ENCODE data around the gene OR1J1.

The OR1J1 gene

GRCh38 chr9:122445155-122445749 lies 32.5 kb downstream of the OR1J1 start:
- DNase-seq (ENCODE audit: low spot score): no peak

- no peak for DNase-seq (ENCODE audit: low spot score)
These were observed 33.5 kb downstream of the OR1J1 start for GRCh38 chr9:122444041-122444733.

- no peak for DNase-seq (ENCODE audit: low spot score)
These were observed 35.2 kb downstream of the OR1J1 start for GRCh38 chr9:122442568-122442967.
